ENCODE measurements around the gene MDH1.
"Not testable (repeated sequence)": the region's sequence is repeated elsewhere in the genome, so short reads cannot be mapped to it uniquely, and the experiment has no call there.

Gene MDH1

GRCh38 chr2:63600881-63601460, 12.2 kb downstream of the MDH1 start:
- Histone ChIP-seq H3K9me2 (ENCODE audit: low read depth, low read length) (no peaks in the 10 kb centered on the region), H3K79me2 (ENCODE audit: insufficient read depth, low read length) (no peaks in the 10 kb centered on the region; the same call in 1 of the 2 replicates), H3K36me3 (ENCODE audit: insufficient read depth, low read length) (peaks cover 89% of the 10 kb centered on the region), H3K4me1 (ENCODE audit: insufficient read depth, low read length, severe bottlenecking) (no peaks in the 10 kb centered on the region), H3K9ac (ENCODE audit: low read length) (no peak overlapping the region), H3F3A (ENCODE audit: insufficient read depth, low read length) (no peaks in the 10 kb centered on the region), H4K20me1 (ENCODE audit: insufficient read depth, low read length) (no peaks in the 10 kb centered on the region), H2AFZ (ENCODE audit: low read length) (no peak overlapping the region), H3K27ac (ENCODE audit: low read depth, low read length, poor library complexity, severe bottlenecking) (no peak overlapping the region), H3K27me3 (ENCODE audit: insufficient read depth, low read length) (no peaks in the 10 kb centered on the region), H3K4me2 (ENCODE audit: low read length) (no peak overlapping the region), H3K9me3 (ENCODE audit: low read length) (no peaks in the 10 kb centered on the region), H3K4me3 (ENCODE audit: low read depth, low read length, poor library complexity, severe bottlenecking) (no peak overlapping the region)
- TF ChIP-seq CTCF (IDR thresholded peaks at IDR 0.05; ENCODE audit: low read length): no peak
- TF ChIP-seq EZH2 (IDR thresholded peaks at IDR 0.05; ENCODE audit: borderline replicate concordance, low read length): no peak

- Histone ChIP-seq H4K20me1 (ENCODE audit: insufficient read depth, low read length) (no peaks in the 10 kb centered on the region), H3F3A (ENCODE audit: insufficient read depth, low read length) (0 out of 2 replicates have a peak, but pooled peaks cover 8% of the 10 kb centered on the region), H3K36me3 (ENCODE audit: insufficient read depth, low read length) (peaks cover 85% of the 10 kb centered on the region), H3K4me3 (ENCODE audit: low read depth, low read length, poor library complexity, severe bottlenecking) (no peak overlapping the region), H3K4me2 (ENCODE audit: low read length) (no peak overlapping the region), H3K27ac (ENCODE audit: low read depth, low read length, poor library complexity, severe bottlenecking) (no peak overlapping the region), H3K4me1 (ENCODE audit: insufficient read depth, low read length, severe bottlenecking) (no peaks in the 10 kb centered on the region), H3K9me3 (ENCODE audit: low read length) (no peaks in the 10 kb centered on the region), H3K9me2 (ENCODE audit: low read depth, low read length) (no peaks in the 10 kb centered on the region), H2AFZ (ENCODE audit: low read length) (no peak overlapping the region), H3K9ac (ENCODE audit: low read length) (no peak overlapping the region), H3K27me3 (ENCODE audit: insufficient read depth, low read length) (no peaks in the 10 kb centered on the region), H3K79me2 (ENCODE audit: insufficient read depth, low read length) (no peaks in the 10 kb centered on the region)
- TF ChIP-seq CTCF (IDR thresholded peaks at IDR 0.05; ENCODE audit: low read length) (no peak), EZH2 (IDR thresholded peaks at IDR 0.05; ENCODE audit: borderline replicate concordance, low read length) (no peak)
These were observed 15.9 kb downstream of the MDH1 start for GRCh38 chr2:63604666-63605065.

GRCh38 chr2:63608865-63609264, 20.1 kb downstream of the MDH1 start:
- not testable (repeated sequence) for H3K4me3 ChIP-seq (ENCODE audit: low read depth, low read length, poor library complexity, severe bottlenecking); H2AFZ ChIP-seq (ENCODE audit: low read length); H3K9me3 ChIP-seq (ENCODE audit: low read length); H3F3A ChIP-seq (ENCODE audit: insufficient read depth, low read length); H3K79me2 ChIP-seq (ENCODE audit: insufficient read depth, low read length); H3K4me1 ChIP-seq (ENCODE audit: insufficient read depth, low read length, severe bottlenecking); H3K27me3 ChIP-seq (ENCODE audit: insufficient read depth, low read length); H3K4me2 ChIP-seq (ENCODE audit: low read length); H4K20me1 ChIP-seq (ENCODE audit: insufficient read depth, low read length); H3K27ac ChIP-seq (ENCODE audit: low read depth, low read length, poor library complexity, severe bottlenecking); H3K9ac ChIP-seq (ENCODE audit: low read length); H3K9me2 ChIP-seq (ENCODE audit: low read depth, low read length)
- peaks cover 43% of the 10 kb centered on the region for H3K36me3 ChIP-seq (ENCODE audit: insufficient read depth, low read length)

- Histone ChIP-seq H2AFZ (ENCODE audit: low read length) (no peak overlapping the region), H3K4me3 (ENCODE audit: low read depth, low read length, poor library complexity, severe bottlenecking) (no peak overlapping the region), H3K4me2 (ENCODE audit: low read length) (no peak overlapping the region), H3K36me3 (ENCODE audit: insufficient read depth, low read length) (peaks cover 27% of the 10 kb centered on the region), H3K9me2 (ENCODE audit: low read depth, low read length) (no peaks in the 10 kb centered on the region), H3K9ac (ENCODE audit: low read length) (no peak overlapping the region), H3K79me2 (ENCODE audit: insufficient read depth, low read length) (no peaks in the 10 kb centered on the region), H3F3A (ENCODE audit: insufficient read depth, low read length) (0 out of 2 replicates have a peak, but pooled peaks cover 8% of the 10 kb centered on the region), H3K9me3 (ENCODE audit: low read length) (no peaks in the 10 kb centered on the region), H3K4me1 (ENCODE audit: insufficient read depth, low read length, severe bottlenecking) (no peaks in the 10 kb centered on the region), H3K27me3 (ENCODE audit: insufficient read depth, low read length) (no peaks in the 10 kb centered on the region), H3K27ac (ENCODE audit: low read depth, low read length, poor library complexity, severe bottlenecking) (no peak overlapping the region), H4K20me1 (ENCODE audit: insufficient read depth, low read length) (no peaks in the 10 kb centered on the region)
- TF ChIP-seq EZH2 (IDR thresholded peaks at IDR 0.05; ENCODE audit: borderline replicate concordance, low read length) (no peak), CTCF (IDR thresholded peaks at IDR 0.05; ENCODE audit: low read length) (no peak)
These were observed 21.8 kb downstream of the MDH1 start for GRCh38 chr2:63610525-63610924.

Measured in OCI-LY1 (cell line).